Calu3 (cell line): ENCODE measurements around the gene CFAP61. TPM values are rescaled to one million over a fixed set of nuclear protein-coding genes. Genes with fewer than 3 reads are reported as not detected.

ENCODE experiments used
- BruUV-seq: library from RNA; stranded (reverse); fragments of 400-500 nt; replicated peaks from 2 replicates; lab custom pipeline; 2021; lab: Mats Ljungman, UMichigan
- CTCF ChIA-PET: fragments of 300-600 bp; sonication (Branson Sonifier 250); formaldehyde crosslinking; loops from one replicate; lab custom pipeline; 2022; ENCODE audit warnings: antibody characterized with exemption; lab: Charles Lee
- DNase-seq: peaks from one replicate; pipeline ENCODE4 v3.0.0; 2022
- H3K27ac Mint-ChIP-seq: one replicate; pipeline ENCODE4 v1.8.0; 2022; ENCODE audit warnings: mixed read lengths; ENCODE audit not compliant: unreplicated experiment
- H3K27me3 Mint-ChIP-seq: one replicate; pipeline ENCODE4 v1.8.0; 2022; ENCODE audit warnings: mixed read lengths; ENCODE audit not compliant: unreplicated experiment
- H3K36me3 Mint-ChIP-seq: one replicate; pipeline ENCODE4 v1.8.0; 2022; ENCODE audit warnings: mild to moderate bottlenecking, moderate library complexity, mixed read lengths; ENCODE audit not compliant: insufficient read depth, unreplicated experiment
- H3K4me1 Mint-ChIP-seq: one replicate; pipeline ENCODE4 v1.8.0; 2022; ENCODE audit warnings: mild to moderate bottlenecking, low read depth, mixed read lengths; ENCODE audit not compliant: unreplicated experiment
- H3K4me3 Mint-ChIP-seq: one replicate; pipeline ENCODE4 v1.8.0; 2022; ENCODE audit warnings: mild to moderate bottlenecking, low read depth, moderate library complexity, mixed read lengths; ENCODE audit not compliant: unreplicated experiment
- H3K9me3 Mint-ChIP-seq: one replicate; pipeline ENCODE4 v1.8.0; 2022; ENCODE audit warnings: low read depth, mixed read lengths; ENCODE audit not compliant: unreplicated experiment
- CTCF ChIP-seq: fragments of 200-600 bp; IDR thresholded peaks from one replicate; pipeline ENCODE4 v1.8.0; 2022; ENCODE audit warnings: antibody characterized with exemption; ENCODE audit not compliant: unreplicated experiment
- intact Hi-C: fragments of 100-400 bp; cut with micrococcal nuclease; formaldehyde crosslinking; loops from one replicate; pipeline ENCODE4 v1.10.0; 2022; ENCODE audit not compliant: unreplicated experiment
- total RNA-seq: library from RNA; stranded (reverse); gene quantifications from 2 replicates; pipeline ENCODE4 v1.2.3, GENCODE V29; 2022

Gene CFAP61
- total RNA-seq, 1 experiment from 2014 or later, result not detected

GRCh38 chr20:20230741-20231140, 178.4 kb downstream of the CFAP61 start:
- Mint-ChIP-seq H3K27me3 (no peaks in the 10 kb centered on the region), H3K4me1 (no peaks in the 10 kb centered on the region), H3K36me3 (no peaks in the 10 kb centered on the region), H3K9me3 (no peaks in the 10 kb centered on the region), H3K4me3 (no peak overlapping the region), H3K27ac (no peak overlapping the region)
- CTCF ChIA-PET, result no interaction called here
- TF ChIP-seq CTCF, result no peak
- DNase-seq, result no peak
- BruUV-seq, result no TSS peak
- intact Hi-C loops, result no loop called here

DNA sequence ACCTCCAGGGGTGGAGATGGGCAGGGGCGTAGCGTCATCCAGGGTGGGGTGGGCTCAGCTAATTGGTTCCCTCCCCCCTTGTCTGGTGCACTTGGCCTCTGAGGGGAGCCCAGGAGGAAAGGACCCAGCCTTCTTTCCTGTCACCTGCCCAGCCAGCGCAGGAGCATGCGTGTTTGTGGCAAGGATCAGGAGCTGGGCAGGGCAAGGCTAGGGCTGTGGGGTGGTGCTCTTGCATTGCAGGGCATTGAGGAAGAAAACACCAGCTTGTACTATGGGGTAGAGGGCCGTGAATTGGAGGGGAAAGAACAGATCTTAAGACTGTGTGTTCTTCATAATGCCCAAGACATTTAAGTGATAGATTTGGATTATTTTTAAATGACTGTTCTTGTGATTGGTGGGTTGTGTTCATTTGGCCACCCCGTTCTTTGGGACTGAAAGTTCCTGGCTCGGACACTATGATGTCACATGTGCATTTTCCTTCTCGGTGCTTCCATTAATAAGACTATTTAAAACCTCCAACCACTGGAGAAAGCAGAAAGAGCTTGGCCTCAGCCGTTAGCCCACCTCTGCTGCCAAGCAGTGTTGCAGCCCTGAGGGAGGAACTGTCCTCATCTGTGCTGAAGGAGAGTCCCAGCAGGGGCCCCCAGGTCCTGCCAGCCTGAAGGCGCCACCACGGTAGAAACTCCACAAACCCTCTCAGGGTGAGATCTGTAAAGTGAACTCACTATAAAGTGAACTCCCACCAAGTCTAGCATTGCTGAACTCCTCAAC, 179.4 kb downstream of the CFAP61 start:
- H3K27ac Mint-ChIP-seq, result no peak overlapping the region
- no TSS peak for BruUV-seq
- H3K4me3 Mint-ChIP-seq, result no peak overlapping the region
- H3K36me3 Mint-ChIP-seq, result no peaks in the 10 kb centered on the region
- intact Hi-C loops, result no loop called here
- no peak for TF ChIP-seq CTCF
- no peaks in the 10 kb centered on the region for H3K4me1 Mint-ChIP-seq
- CTCF ChIA-PET, result no interaction called here
- H3K9me3 Mint-ChIP-seq, result no peaks in the 10 kb centered on the region
- no peak for DNase-seq
- no peaks in the 10 kb centered on the region for H3K27me3 Mint-ChIP-seq

GRCh38 chr20:20233041-20233514, 180.7 kb downstream of the CFAP61 start:
- Mint-ChIP-seq H3K9me3 (no peaks in the 10 kb centered on the region), H3K27me3 (no peaks in the 10 kb centered on the region), H3K4me1 (no peaks in the 10 kb centered on the region), H3K36me3 (no peaks in the 10 kb centered on the region), H3K27ac (no peak overlapping the region), H3K4me3 (no peak overlapping the region)
- intact Hi-C loops, result no loop called here
- TF ChIP-seq CTCF, result no peak
- CTCF ChIA-PET, result no interaction called here
- no peak for DNase-seq
- BruUV-seq, result no TSS peak

- Mint-ChIP-seq H3K4me1 (no peaks in the 10 kb centered on the region), H3K36me3 (no peaks in the 10 kb centered on the region), H3K27ac (no peak overlapping the region), H3K4me3 (no peak overlapping the region), H3K27me3 (peaks cover 16% of the 10 kb centered on the region), H3K9me3 (no peaks in the 10 kb centered on the region)
- CTCF ChIA-PET, result no interaction called here
- no peak for DNase-seq
- no TSS peak for BruUV-seq
- no peak for TF ChIP-seq CTCF
- intact Hi-C loops, result no loop called here
Measured at GRCh38 chr20:20235681-20236080, 183.3 kb downstream of the CFAP61 start.
